Measurements from ENCODE around the gene ZDHHC8.

GRCh38 chr22:20164863-20165262 is 33.3 kb downstream of the ZDHHC8 start:
- TF ChIP-seq, protein P1, sequence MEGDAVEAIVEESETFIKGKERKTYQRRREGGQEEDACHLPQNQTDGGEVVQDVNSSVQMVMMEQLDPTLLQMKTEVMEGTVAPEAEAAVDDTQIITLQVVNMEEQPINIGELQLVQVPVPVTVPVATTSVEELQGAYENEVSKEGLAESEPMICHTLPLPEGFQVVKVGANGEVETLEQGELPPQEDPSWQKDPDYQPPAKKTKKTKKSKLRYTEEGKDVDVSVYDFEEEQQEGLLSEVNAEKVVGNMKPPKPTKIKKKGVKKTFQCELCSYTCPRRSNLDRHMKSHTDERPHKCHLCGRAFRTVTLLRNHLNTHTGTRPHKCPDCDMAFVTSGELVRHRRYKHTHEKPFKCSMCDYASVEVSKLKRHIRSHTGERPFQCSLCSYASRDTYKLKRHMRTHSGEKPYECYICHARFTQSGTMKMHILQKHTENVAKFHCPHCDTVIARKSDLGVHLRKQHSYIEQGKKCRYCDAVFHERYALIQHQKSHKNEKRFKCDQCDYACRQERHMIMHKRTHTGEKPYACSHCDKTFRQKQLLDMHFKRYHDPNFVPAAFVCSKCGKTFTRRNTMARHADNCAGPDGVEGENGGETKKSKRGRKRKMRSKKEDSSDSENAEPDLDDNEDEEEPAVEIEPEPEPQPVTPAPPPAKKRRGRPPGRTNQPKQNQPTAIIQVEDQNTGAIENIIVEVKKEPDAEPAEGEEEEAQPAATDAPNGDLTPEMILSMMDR (IDR thresholded peaks at IDR 0.05): no peak
- no peak for TF ChIP-seq POLR2AphosphoS5 (IDR thresholded peaks at IDR 0.05; ENCODE audit: insufficient read depth in 1 of 2, low read depth in 1 of 2)
- no peak for TF ChIP-seq POLR2A (IDR thresholded peaks at IDR 0.05)

Measured in vagina (tissue), 2 donors.